GM13977 (cell line): ENCODE data around the gene RGL2.

ENCODE experiments used
- DNase-seq: peaks from one replicate; pipeline ENCODE4 v3.0.0; 2012; ENCODE audit warnings: low spot score
- in situ Hi-C: fragments of 300-500 bp; cut with MboI; formaldehyde crosslinking; loops from one replicate; pipeline ENCODE4 v1.12.0; 2022; ENCODE audit warnings: low sequenced_read_pairs, low pct_unique_long_range_greater_than_20kb, mixed read lengths, inconsistent platforms; ENCODE audit not compliant: unreplicated experiment
- TF ChIP-seq, protein P1 (sequence below): IDR thresholded peaks from 2 replicates; pipeline ENCODE4 v1.5.1; 2012; ENCODE audit warnings: mild to moderate bottlenecking, control low read depth; ENCODE audit not compliant: insufficient read depth; ENCODE audit errors: extremely low read depth, missing control alignments

RGL2 gene

DNA sequence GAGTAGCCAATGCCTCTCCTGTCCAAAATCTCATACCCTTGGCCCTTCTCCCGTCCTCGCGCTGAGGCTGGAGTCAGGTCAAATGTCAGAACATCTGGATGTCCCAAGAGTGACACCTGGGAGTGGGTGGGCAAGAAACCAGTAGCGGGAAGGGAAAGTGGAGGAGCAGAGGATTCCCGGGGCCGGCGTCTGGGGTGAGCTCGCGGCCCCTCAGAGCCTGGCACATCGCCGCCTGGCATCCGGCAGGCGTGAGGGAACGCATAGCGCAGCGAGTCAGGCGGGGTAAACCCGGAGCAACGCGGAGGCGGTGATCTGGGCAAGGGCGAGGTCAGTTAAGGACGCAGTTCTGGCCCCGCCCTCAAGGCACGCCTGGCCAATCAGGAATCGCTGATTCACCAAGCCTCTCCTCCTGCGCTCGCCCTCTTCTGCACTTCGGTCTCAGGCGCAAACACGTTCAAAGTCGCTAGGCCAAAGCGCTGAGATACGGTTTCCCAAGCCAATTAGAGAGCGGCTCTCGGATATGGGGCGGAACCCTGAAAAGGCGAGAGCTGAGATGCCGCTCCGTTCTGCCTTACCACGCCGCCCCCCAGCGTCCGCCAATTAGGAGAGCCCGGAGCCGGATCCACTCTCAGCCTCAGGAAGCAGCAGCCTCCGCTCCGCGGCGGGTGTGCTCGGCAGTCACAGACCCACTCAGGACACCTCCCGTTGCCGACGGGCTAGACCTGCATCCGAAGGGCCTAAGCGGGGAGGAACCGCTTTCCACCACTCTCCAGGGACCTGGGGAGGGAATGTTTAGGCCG is 49.6 kb downstream of the RGL2 start:
- in situ Hi-C loops: loop anchor here (10.0 kb wide), 1 partner anchor 244 kb away; the partner anchor contains the start of gene HLA-DOA
- peak; percentile 88 for DNase-seq
- TF ChIP-seq, protein P1, sequence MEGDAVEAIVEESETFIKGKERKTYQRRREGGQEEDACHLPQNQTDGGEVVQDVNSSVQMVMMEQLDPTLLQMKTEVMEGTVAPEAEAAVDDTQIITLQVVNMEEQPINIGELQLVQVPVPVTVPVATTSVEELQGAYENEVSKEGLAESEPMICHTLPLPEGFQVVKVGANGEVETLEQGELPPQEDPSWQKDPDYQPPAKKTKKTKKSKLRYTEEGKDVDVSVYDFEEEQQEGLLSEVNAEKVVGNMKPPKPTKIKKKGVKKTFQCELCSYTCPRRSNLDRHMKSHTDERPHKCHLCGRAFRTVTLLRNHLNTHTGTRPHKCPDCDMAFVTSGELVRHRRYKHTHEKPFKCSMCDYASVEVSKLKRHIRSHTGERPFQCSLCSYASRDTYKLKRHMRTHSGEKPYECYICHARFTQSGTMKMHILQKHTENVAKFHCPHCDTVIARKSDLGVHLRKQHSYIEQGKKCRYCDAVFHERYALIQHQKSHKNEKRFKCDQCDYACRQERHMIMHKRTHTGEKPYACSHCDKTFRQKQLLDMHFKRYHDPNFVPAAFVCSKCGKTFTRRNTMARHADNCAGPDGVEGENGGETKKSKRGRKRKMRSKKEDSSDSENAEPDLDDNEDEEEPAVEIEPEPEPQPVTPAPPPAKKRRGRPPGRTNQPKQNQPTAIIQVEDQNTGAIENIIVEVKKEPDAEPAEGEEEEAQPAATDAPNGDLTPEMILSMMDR: peak; percentile 17

DNA sequence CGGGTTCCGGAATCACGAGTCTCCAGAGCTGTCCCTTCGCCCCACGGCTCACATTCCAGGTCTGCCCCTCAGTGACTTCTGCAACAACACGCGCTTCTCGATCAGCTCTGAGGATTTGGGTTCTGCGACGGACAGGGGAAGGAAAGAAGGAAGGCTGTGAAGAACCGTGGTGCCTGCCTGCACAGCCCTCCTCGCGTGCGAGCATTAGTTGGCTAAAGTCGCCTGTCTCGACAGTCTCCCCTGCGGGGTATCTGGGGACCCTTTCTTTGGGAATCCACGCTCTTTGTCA is 50.2 kb downstream of the RGL2 start:
- in situ Hi-C loops: loop anchor here (10.0 kb wide), 1 partner anchor 244 kb away; the partner anchor contains the start of gene HLA-DOA
- DNase-seq: no peak
- TF ChIP-seq, protein P1: peak; percentile 4

DNA sequence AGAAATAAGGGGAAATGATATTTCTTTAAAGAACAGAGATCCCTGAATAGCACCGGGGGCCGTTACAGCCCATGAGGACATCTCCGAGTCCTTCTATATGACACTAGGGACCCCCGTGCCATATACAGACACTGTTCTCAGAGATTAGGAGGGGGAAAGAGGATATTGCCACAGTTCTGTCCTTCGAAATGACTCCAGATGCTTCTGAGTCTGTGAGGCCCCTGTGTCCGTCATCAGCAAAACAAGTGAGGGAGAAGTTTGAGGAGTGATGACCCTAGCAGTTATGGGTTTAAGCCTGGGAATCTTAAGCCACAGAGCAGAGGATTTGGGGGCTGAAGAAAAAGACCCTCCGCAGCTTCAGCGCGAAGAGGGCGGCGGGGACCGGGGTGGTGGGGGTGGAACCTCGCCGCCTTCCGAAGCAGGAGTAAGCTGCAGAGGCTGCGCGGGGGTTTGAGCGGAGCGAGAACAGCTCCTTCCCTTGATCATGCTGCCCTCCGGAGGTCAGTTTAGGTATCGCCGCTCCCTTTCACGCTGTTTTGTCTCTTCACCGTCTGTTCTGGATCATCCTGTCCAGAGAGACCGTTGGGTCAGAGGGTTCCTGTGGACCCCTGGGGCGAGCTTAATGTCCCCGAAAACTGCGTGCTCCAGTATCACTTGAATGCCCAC is 50.6 kb downstream of the RGL2 start:
- peak; percentile 77 for DNase-seq
- in situ Hi-C loops: loop anchor here (10.0 kb wide), 1 partner anchor 243 kb away; the partner anchor contains the start of gene HLA-DOA
- TF ChIP-seq, protein P1: peak; percentile 93

DNA sequence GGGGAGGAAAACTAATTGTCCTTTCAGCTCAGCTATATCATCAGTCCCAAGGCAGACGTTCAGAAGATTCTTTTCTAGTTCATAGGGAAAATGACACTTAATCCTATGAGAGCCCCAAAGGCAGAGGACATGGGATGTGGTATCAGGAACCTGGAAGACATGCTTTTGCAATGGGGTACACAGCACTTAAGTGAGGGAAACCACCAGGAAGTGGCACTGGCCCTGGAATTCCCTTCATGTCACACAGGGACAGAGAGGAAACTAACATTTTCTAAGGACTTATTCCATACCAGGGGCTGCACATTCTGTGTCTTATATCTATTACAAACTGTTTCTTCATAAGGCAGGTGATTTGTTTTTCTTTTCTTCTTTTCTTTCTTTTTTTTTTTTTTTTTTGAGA is 55.3 kb downstream of the RGL2 start:
- DNase-seq: no peak
- in situ Hi-C loops: loop anchor here (10.0 kb wide), 1 partner anchor 239 kb away; the partner anchor contains the start of gene HLA-DOA

DNA sequence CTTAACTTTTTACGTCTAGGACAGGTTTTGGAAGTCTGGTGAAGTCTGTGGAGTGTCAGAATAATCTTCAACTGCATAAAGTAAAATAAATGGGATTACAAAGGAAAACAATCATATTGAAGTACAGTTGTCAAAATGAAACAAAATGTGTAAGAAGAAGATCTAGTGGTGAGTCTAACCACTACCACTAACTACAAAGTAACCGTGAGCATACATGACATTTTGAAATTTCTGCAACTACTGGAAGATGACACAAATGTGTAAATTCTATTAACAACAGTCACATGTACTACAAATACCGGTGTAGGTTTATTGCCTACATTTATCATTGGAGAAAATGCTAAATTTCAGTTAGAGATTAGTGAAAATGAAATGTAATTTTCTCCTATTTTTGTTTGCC is 56.8 kb downstream of the RGL2 start:
- in situ Hi-C loops: loop anchor here (10.0 kb wide), 1 partner anchor 237 kb away; the partner anchor contains the start of gene HLA-DOA
- DNase-seq: no peak
- TF ChIP-seq, protein P1: no peak

More for the DNA sequence above, 55.3 kb downstream of the RGL2 start:
- TF ChIP-seq, protein P1: no peak
